Lower lobe of right lung (tissue), 2 donors: ENCODE results near the gene NCBP3. TPM values are rescaled to one million over a fixed set of nuclear protein-coding genes. Genes with fewer than 3 reads are reported as not detected.

Source experiments
- ATAC-seq, 2 donors: fragments of 200-7000 bp; cut with Tn5 transposase; one replicate each; pipeline ENCODE4 v1.9.1; 2020 to 2022; ENCODE audit warnings: mild to moderate bottlenecking in 2 of 2, moderate library complexity in 2 of 2
- DNase-seq: peaks from one replicate; pipeline ENCODE4 v3.0.0-alpha.2; 2020
- H3K27ac ChIP-seq: fragments of 200-600 bp; one replicate; pipeline ENCODE4 v1.8.0; 2022
- H3K27me3 ChIP-seq: fragments of 200-600 bp; one replicate; pipeline ENCODE4 v1.8.0; 2022; ENCODE audit warnings: low read depth
- H3K36me3 ChIP-seq: fragments of 200-600 bp; one replicate; pipeline ENCODE4 v1.8.0; 2022; ENCODE audit warnings: mild to moderate bottlenecking
- H3K4me1 ChIP-seq: fragments of 200-600 bp; one replicate; pipeline ENCODE4 v1.8.0; 2022
- H3K4me3 ChIP-seq: fragments of 200-600 bp; one replicate; pipeline ENCODE4 v1.8.0; 2022; ENCODE audit warnings: mild to moderate bottlenecking
- H3K9me3 ChIP-seq: fragments of 200-600 bp; one replicate; pipeline ENCODE4 v1.8.0; 2022
- intact Hi-C: fragments of 100-400 bp; cut with DNase I; formaldehyde crosslinking; loops from one replicate; pipeline ENCODE4 v1.11.0; 2022
- total RNA-seq: library from RNA; stranded (reverse); fragmentation: NEBNext Ultra II Directional; extraction: Animal tissue kit (Norgen Biotek cat#: 25700); gene quantifications from one replicate; pipeline ENCODE4 v1.2.1, GENCODE V29; 2021
- TF ChIP-seq, protein P1 (sequence below): fragments of 200-600 bp; IDR thresholded peaks from one replicate; pipeline ENCODE4 v1.8.0; 2022; ENCODE audit warnings: antibody characterized with exemption, mild to moderate bottlenecking
- donor health status: DM: no; HTN: yes; CAD: no; lungs with severe emphysema.

NCBP3 gene
- total RNA-seq, 1 donor from 2014 or later, result 40.3 TPM

GRCh38 chr17:3893003-3893719 is 47.1 kb upstream of the NCBP3 start, which contains the start of gene CAMKK1:
Gene CAMKK1 (minus strand): TSS chr17:3893053. CDS start chr17:3885687, 7,366 bp downstream.
- no peaks in the 10 kb centered on the region for H3K27me3 ChIP-seq
- H3K4me3 ChIP-seq, result peak within 1 kb of the TSS; percentile 84
- no peaks in the 10 kb centered on the region for H3K36me3 ChIP-seq
- H3K27ac ChIP-seq, result peak within 1 kb of the TSS; percentile 85
- intact Hi-C loops, result no loop called here
- TF ChIP-seq, protein P1, sequence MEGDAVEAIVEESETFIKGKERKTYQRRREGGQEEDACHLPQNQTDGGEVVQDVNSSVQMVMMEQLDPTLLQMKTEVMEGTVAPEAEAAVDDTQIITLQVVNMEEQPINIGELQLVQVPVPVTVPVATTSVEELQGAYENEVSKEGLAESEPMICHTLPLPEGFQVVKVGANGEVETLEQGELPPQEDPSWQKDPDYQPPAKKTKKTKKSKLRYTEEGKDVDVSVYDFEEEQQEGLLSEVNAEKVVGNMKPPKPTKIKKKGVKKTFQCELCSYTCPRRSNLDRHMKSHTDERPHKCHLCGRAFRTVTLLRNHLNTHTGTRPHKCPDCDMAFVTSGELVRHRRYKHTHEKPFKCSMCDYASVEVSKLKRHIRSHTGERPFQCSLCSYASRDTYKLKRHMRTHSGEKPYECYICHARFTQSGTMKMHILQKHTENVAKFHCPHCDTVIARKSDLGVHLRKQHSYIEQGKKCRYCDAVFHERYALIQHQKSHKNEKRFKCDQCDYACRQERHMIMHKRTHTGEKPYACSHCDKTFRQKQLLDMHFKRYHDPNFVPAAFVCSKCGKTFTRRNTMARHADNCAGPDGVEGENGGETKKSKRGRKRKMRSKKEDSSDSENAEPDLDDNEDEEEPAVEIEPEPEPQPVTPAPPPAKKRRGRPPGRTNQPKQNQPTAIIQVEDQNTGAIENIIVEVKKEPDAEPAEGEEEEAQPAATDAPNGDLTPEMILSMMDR, result no peak
- peaks cover 59% of the 10 kb centered on the region for H3K4me1 ChIP-seq
- peak; percentile 91 to 92 for ATAC-seq
- DNase-seq, result peak; percentile 94
- no peaks in the 10 kb centered on the region for H3K9me3 ChIP-seq

DNA sequence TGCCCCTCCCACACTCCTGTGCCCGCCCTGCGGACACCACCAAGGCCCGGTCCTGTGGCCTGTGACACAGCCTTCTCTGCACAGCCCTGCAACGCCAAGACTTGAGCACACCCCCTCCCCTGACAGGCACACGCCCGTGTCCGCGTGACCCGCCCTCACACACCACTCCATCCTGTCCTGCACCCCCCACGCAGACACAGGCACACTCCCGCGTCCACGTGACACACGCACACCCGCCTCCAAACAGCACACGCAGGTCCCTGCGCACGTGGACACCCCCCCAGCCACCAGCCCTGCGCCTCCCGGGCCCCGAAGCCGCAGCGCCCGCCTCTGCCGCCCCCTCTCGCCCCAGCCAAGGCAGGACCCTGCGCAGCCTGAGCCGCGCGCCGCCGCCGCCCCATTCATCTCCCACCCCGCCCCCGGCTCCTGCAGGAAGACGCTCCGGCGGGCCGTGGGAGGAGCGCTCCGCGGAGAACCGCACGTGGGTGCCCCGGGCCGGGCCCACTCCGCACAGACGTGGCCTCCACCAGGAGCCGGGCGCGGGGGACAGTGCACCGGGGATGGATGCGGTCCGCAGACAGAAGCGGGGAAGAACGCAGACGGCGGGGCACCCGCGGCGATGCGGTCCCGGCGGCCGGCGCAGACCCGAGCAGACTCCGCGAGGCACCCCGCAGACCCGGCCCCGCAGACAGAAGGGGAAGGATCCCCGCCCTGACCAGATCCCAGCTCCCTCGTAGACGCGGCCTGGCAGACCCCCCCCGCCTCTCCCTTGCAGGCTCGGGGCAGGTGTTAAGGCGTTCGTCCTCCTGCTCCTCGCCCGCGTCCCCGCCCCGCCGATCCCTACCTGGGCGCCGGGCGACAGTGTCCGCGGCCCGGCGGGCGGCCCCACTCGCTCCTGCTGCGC is 46.3 kb upstream of the NCBP3 start:
- peak overlapping the region; percentile 84 for H3K4me3 ChIP-seq
- H3K9me3 ChIP-seq, result no peaks in the 10 kb centered on the region
- ATAC-seq (peak; percentile 60 to 74), DNase-seq (peak; percentile 93)
- peak overlapping the region; percentile 80 for H3K27ac ChIP-seq
- H3K36me3 ChIP-seq, result no peaks in the 10 kb centered on the region
- H3K27me3 ChIP-seq, result no peaks in the 10 kb centered on the region
- intact Hi-C loops, result no loop called here
- TF ChIP-seq, protein P1, result no peak
- peaks cover 67% of the 10 kb centered on the region for H3K4me1 ChIP-seq

DNA sequence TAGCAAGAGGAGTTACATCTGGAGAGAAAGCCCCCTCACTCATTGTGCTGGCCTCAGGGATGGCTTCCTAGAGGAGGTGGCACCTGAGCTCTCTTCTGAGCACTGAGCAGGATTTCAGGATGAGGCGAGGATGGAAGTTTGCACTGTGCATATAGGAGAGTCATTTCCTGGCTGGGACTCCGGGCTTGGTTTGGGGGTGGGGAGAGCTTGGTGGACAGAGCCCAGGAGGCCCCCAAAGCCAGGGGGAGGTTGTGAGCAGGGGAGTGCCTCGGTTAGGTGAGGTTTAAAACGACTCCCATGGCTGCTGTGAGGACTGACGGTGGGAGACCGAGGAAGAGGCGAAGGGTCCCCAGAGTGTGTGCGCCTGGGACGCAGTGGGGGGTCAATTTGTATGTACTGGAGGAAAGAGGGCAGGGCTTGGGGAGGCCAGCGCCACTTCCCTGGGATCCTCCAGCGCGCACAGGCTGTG is 45.6 kb upstream of the NCBP3 start:
- ATAC-seq (no peak), DNase-seq (no peak)
- Histone ChIP-seq H3K4me3 (peak overlapping the region; percentile 84), H3K27ac (peak overlapping the region; percentile 80), H3K36me3 (no peaks in the 10 kb centered on the region), H3K9me3 (no peaks in the 10 kb centered on the region), H3K27me3 (no peaks in the 10 kb centered on the region), H3K4me1 (peaks cover 74% of the 10 kb centered on the region)
- TF ChIP-seq, protein P1, result no peak
- intact Hi-C loops, result no loop called here

DNA sequence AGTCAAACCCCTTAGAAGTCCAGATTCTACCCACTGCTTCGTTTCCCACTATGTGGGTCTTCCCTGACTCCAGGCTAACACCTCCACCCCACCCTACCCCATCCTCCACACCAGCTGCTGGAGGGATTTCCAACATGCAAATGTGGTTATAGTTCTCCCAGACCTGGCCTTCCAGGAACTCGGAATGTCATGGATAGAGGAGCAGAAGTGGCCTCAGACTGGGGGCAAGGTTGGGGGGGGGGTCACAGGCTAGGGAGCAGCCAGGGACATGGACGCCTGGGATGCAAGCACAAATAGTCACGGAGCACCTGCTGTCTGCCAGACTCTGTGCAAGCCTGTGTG is 44.8 kb upstream of the NCBP3 start:
- intact Hi-C loops, result no loop called here
- Histone ChIP-seq H3K4me3 (no peak overlapping the region), H3K4me1 (peaks cover 76% of the 10 kb centered on the region), H3K9me3 (no peaks in the 10 kb centered on the region), H3K27ac (no peak overlapping the region), H3K27me3 (no peaks in the 10 kb centered on the region), H3K36me3 (no peaks in the 10 kb centered on the region)
- TF ChIP-seq, protein P1, result no peak
- ATAC-seq (no peak), DNase-seq (no peak)

GRCh38 chr17:3890082-3890877 is 44.2 kb upstream of the NCBP3 start:
- Histone ChIP-seq H3K4me3 (no peak overlapping the region), H3K9me3 (no peaks in the 10 kb centered on the region), H3K27ac (no peak overlapping the region), H3K27me3 (no peaks in the 10 kb centered on the region), H3K4me1 (peaks cover 76% of the 10 kb centered on the region), H3K36me3 (peaks cover 3% of the 10 kb centered on the region)
- DNase-seq (peak; percentile 70), ATAC-seq (no peak)
- intact Hi-C loops, result no loop called here
- TF ChIP-seq, protein P1, result no peak
